GM18526 (cell line): Measurements from ENCODE around the gene GALNT4.
A peak's percentile ranks its signal among the peaks of the same experiment; 100 is the strongest.

ENCODE experiments used
- POLR2A ChIP-seq: IDR thresholded peaks from 3 replicates; pipeline ENCODE4 v1.6.1; 2011; ENCODE audit not compliant: insufficient read length; ENCODE audit errors: extremely low read depth

Gene GALNT4

DNA sequence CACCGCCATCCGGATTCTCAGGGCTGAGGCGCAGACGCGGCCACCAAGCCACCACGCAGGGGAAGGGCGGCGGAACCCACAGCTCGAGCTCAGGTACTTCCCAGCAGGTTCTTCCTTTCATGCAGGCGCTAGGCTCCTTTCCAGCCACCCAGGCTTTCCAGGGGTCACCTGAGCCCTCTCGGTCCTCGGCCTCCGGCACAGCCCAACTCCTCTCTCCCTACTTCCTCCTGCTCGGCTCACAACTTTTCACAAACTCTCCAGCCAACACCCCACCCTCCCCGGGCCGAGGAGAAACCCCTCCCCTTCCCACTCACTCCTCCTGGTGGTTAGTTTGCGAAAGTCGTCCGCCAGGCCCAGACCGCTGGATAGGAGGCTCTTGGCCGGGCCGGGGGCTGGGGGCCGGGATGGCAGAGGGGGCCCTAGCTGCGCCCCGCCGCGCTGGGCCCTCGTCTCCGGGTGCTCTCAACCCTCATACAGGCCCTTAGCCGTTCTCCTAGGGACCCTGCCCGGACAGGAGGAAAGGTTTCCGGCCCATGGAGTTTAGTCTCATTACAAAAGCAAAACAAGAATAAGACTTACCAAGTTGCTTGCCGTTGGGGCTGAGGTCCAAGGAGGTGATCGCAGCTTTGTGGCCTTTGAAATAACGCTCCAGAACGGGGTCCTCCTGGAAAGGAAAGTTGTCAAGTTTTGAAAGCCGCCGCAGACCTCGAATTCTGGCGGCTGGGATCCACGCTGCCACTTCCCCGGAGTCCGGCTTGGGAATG, at the start of gene GALNT4:
Gene GALNT4, minus strand, starts transcription at position 256 of the 764 bp plus-strand sequence. Its CDS starts 247 bp downstream, at position 9.
- TF ChIP-seq POLR2A: peak; percentile 54

DNA sequence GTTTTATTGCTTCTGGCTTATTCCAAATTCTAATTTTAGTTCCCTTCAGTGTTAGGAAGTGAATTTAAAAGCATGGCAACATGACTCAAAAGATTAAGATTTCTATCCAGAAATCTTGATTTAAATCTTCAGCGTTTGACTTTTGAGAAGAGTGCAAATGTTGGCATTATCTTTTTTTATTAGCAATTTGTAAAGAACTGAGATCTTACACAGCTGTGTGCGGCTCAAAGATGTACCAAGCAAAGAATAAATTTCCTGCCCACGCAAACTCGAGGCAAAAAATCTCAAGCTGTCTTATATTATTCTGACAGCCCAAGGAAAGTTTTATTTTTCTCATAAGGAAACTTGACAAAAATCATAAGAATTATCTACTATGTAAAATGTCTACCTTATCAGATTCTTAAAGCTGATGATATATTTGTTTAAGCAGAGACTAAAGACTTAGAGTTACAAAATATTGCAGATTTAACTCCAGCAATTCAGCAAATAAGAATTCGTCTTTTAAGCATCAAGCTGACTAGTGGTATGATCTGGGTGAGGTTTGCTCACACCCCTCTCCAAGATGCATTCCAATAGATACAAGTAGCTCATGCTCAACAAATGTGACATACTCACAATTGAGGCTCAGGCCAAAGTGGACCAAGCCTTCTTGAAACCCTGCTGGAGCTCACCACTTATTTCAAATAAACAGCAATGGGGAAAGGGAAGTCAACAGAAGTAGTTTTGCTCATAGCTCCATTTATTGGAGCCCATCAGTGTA, 48.6 kb upstream of the GALNT4 start:
- no peak for TF ChIP-seq POLR2A

DNA sequence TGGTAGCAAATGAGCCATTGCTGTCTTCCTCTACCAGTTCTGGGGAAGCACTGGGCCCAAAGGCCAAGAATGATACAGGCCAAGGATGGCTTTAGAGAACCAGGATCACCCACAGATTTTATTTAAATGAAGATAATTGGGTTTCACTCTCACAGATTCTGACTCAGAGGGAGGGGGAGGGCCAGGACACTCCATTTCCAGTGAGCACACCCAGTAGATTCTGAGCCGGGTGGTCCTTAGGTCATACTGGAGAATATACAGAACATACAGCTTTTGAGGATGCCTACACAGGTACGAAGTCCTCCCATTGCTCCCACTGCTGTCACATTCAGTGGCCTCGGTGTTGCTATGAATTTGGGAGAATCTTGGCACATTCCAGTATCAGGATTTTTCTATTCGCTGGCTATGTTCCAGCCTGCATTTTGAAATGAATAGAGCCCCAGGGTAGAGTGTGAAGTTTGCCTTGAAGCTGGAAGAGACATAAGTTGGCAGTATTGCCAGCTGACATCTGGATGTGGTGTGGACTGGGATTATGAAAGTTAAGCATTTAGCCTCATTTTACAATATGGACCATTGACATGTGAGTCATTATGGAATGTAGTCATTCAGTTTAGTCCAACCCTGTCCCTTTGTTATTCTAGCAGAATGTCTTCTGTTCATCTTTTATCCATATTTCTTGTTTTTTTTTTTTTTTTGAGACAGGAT, 47.0 kb upstream of the GALNT4 start:
- no peak for TF ChIP-seq POLR2A

DNA sequence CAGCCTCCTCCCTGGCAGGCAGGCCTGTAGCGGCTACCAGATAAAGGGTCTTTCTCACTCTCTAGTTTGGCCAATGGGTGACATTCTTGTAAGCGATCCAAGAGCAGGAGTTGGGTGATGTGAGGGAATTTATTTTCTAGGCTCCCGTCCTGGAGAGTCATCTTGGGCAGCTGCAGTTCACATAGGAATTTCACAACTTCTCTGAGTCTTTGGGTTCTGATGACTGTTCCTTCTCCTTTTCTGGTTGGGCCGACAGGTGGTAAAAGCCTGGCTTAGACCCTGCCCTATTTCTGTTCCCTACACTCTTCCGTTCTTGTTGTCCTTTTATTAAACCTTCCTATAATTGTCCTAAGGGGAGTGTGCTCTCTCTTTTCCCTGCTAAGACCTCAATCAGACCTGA, 43.9 kb upstream of the GALNT4 start:
- no peak for TF ChIP-seq POLR2A

DNA sequence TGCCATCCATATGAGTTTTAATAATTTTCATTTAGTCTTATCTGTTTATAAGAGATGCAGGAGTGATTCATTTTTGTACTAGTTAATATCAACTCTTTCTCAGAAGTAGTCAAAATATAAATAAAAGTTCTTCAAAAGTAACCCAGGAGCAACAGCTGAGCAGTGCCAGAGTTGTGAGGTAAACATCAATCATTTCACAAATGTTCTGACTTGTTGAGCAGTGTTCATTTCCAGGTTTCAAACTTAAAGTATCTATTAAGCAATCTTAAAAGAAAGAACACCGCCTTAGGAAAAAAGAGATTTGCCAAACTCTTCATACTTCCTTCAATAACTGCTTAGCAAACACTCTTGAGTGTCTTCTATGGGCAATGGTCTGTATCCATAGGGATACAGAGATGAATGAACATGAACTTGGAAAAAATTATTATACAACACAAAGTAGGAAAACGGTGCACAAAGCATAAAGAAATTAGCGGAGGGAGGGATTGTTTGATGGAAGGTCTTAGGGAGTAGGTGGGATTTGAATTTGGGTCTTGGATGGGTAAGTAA, 43.2 kb upstream of the GALNT4 start:
- no peak for TF ChIP-seq POLR2A

DNA sequence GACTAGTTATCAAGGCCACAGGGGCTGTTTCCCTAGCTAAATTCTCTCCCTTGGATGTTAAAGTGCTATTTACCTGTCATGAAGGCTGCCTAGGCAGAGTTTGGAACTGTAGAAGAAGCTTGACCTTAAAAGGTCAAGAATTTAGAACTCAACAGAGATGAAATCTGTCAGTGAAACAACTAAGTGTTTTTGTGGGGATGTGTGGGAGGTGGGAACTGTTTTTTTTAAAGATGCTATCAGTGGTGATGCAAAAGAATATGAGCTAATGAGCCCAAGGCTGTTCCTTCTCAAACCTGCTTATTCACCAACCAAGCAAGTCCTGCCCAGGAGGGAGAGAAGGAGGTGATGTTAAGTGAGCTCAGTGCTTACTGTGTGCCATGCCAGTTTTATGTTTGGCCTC, 42.0 kb upstream of the GALNT4 start:
- no peak for TF ChIP-seq POLR2A

DNA sequence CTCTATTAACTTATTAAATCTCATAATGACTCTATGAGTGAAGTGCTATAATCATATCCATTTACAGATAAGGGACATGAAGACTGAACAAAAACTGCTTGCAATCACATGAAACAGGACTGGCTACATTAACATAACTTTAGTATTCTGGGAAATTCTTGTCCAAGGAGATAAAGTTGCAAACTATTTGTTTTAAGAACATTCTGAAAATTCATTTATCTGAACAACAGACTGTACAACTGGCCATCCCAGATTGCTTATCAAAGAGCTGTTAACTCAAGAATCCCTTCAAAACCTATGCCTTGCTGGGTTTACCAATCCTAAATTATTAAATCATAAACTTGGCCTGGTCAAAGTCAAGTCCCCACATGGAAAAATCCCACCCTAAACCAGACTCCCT, 40.4 kb upstream of the GALNT4 start:
- TF ChIP-seq POLR2A: no peak

DNA sequence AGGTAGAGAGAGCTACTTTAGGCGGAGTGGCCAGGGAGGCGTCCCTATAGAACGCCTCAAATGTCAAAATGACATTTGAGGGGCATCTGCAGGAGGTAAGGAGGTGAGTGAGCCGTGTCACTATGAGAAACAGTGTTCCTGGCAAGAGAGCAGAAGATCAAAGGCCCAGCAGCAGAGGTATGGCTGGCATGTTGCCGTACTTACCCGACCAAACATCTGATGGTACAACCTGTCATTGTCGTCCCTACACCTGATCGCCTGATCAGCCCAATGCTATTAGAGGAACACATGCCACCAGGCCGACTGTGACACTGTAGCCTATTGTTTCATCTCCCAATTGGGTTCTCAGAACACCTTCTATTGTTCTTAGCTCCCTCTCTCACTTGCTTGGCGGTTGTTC, 35.2 kb upstream of the GALNT4 start:
- no peak for TF ChIP-seq POLR2A

DNA sequence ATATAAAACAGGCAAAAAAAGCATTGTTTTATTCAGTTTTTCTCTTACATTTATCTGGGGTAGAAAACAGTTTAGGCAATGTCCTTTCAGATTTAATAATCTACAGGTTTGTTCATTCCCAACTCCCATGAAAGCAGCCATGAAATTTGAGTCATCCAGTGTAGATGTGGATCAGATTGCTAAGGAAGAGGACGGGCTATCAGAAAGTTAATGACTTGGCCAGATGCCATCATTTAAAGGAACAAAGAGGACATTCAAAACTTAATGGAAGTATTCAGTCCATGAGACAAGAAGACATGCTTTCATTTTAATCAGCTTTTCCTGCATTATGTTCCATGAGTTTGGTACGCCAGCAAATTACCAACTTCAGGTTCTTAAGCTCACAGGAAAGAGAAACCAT, 32.4 kb upstream of the GALNT4 start:
- TF ChIP-seq POLR2A: no peak

DNA sequence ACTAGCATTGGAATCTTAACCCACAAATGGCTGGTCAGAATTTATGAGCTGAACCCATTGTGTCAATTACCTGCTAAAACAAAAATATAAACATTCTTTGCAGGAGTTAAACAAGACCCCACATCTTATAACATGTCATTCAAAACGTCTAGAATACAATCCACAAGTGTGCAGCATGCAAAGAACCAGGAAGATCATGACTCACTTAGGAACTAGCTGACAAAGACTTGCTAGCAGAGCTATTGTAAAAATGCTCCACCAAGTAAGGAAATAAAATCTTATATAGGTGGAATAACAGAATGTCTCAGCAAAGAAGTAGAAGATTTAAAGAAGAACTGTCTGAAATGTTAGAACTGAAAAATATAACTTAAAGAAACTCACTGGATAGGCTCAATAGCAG, 27.8 kb upstream of the GALNT4 start:
- TF ChIP-seq POLR2A: no peak

DNA sequence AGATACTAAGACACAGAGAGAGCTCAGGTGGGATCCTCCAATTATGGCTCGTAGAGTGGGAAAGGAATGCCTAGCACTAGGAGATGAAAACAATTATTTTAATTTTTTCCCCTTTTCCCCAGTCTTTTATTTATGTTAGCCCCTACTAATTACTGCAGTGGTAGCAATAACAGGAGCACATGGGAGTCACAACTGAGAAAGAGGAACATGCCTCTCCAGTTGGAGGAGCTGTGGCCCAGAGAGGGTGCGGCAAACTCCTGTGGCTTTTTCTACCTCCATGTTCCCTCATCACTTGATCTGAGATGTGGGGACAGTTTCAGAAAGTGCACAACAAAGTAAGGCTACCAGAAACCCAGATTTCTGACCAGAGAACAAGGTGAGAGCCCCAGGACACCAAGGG, 27.2 kb upstream of the GALNT4 start:
- TF ChIP-seq POLR2A: no peak

DNA sequence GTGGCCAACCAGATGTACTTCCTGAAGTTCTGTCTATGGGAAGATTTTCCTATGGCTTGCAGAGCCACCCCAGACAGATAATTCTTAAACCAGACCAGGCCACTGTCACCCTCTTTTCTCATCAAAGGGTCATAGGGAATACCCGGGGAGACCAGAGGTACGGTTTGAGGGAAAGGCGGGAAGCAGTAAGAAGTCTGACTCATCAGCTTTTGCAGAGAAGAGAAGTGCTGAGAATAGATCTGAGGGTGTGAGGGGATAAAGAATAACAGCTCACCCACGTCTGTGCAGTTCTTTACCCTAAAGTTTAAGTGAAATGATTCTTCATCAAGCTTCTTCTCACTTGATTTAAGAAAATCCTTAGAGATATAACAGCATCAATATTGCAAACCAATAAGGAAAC, 22.5 kb upstream of the GALNT4 start:
- no peak for TF ChIP-seq POLR2A

DNA sequence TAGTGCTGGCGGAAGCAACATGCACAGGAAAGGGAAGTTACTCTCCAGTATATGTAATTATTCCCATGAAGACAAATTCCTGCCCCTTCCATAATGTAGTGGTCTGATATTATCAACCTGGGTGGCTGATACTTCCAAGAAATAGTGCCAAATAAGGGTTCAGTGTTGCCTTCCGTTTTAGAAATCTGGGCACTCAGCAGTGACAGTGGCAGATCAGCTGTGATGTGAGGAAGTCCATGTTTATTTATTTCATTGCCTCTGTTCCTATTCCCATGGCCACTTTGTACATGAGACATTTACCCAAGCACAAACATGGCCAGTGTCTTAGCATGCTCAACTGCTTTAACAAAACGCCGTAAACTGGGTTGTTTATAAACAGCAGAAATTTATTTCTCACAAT, 21.6 kb upstream of the GALNT4 start:
- no peak for TF ChIP-seq POLR2A

DNA sequence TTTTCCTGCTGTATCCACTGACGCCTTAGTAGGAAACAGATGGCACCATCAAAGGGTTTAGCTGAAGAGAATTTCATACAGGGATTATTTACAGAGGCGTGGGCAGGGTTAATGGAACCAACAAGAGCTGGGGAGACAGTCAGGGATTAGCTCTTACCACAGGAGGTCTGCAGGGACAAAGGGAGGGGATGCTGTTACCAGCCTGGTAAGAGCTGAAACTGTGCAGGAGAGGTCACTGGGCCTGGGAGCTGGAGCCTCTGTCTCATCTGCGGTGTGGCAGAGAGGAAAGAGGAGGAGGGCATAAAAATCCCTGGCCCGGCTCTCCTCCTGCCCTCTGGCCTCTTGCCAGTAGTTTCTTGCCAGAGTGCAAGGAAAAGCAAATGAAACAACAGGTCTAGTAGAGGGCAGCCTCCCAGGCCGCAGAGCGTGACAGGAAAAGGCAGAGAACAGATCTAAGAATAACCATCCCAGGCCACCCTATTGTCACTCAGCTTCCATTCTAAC, 20.1 kb upstream of the GALNT4 start:
- no peak for TF ChIP-seq POLR2A

DNA sequence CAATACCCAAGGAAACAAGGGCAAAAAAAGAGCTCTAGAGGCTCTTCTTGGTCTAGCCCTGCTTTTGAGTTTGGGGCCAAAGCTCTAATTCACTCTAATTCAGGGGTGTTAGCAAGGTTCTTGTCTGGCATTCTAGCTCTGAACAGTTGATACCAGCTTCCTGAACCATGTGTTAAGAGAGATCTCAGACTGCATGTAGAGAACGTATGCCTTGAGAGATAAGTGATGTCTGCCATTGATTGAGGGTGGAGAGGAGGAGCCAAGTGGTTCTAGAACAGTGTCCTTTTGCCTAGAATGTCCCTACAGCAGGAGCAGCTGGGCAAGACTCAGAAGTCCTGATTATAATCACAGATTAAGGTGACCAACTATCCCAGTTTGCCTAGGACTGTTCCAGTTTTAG, 19.4 kb upstream of the GALNT4 start:
- no peak for TF ChIP-seq POLR2A
